ENCODE data around the gene HCAR3. TPM values are rescaled to one million over a fixed set of nuclear protein-coding genes. Genes with fewer than 3 reads are reported as not detected.
"Not testable (repeated sequence)": the region's sequence is repeated elsewhere in the genome, so short reads cannot be mapped to it uniquely, and the experiment has no call there.

The HCAR3 gene
- total and polyA plus RNA-seq, 2 donors (not counting 1 experiment from before 2014, with no cell fraction given), result 0.12 to 1.2 TPM

GRCh38 chr12:122711266-122711665, 5.3 kb downstream of the HCAR3 start:
- H3K4me1 Mint-ChIP-seq; H3K27ac Mint-ChIP-seq; H3K4me2 ChIP-seq (replicated peaks; ENCODE audit: low read depth, low read length, poor library complexity, severe bottlenecking); CTCF ChIA-PET; H3K4me3 ChIP-seq (ENCODE audit: control extremely low read depth in 1 of 5, extremely low read depth in 1 of 5, insufficient read depth in 1 of 5, low read depth in 2 of 5, low read length in 4 of 5); H3K9ac ChIP-seq (ENCODE audit: low read length); H4K20me1 ChIP-seq (ENCODE audit: control insufficient read depth, insufficient read depth, low read length, poor library complexity, severe bottlenecking); H3K9me3 Mint-ChIP-seq (ENCODE audit: insufficient read depth); intact Hi-C loops (cut with micrococcal nuclease); H3K4me3 Mint-ChIP-seq; POLR2A ChIA-PET; H3K27me3 ChIP-seq (replicated peaks in 1 of 4; ENCODE audit: control extremely low read depth in 1 of 4, control insufficient read depth in 3 of 4, insufficient read depth in 4 of 4, low read length in 3 of 4); H3K27me3 Mint-ChIP-seq; H3K9me3 ChIP-seq (ENCODE audit: control extremely low read depth in 1 of 3, control insufficient read depth in 2 of 3, insufficient read depth in 1 of 3, low read length in 2 of 3); H3K79me2 ChIP-seq (ENCODE audit: control insufficient read depth, insufficient read depth, low read length); H3K4me1 ChIP-seq (ENCODE audit: control insufficient read depth in 2 of 2, insufficient read depth in 2 of 2, low read length in 2 of 2); H2AFZ ChIP-seq (ENCODE audit: insufficient read depth, low read depth, low read length, poor library complexity, severe bottlenecking); ATAC-seq (ENCODE audit: low read depth); H3K27ac ChIP-seq (ENCODE audit: low read length in 2 of 2); H3K36me3 ChIP-seq (replicated peaks in 1 of 2; ENCODE audit: control extremely low read depth in 1 of 2, control insufficient read depth in 1 of 2, extremely low read depth in 1 of 2, insufficient read depth in 2 of 2, low read length in 1 of 2); DNase-seq: not testable (repeated sequence)
- WGBS (ENCODE audit: insufficient coverage), result 64% methylated on average over 1 of the region's 1 CpG

- 82% methylated on average over 2 of the region's 2 CpGs for WGBS (ENCODE audit: insufficient coverage)
- H3K4me3 ChIP-seq (ENCODE audit: control extremely low read depth in 1 of 5, extremely low read depth in 1 of 5, insufficient read depth in 1 of 5, low read depth in 2 of 5, low read length in 4 of 5); H3K9me3 Mint-ChIP-seq (ENCODE audit: insufficient read depth); H3K27me3 ChIP-seq (replicated peaks in 1 of 4; ENCODE audit: control extremely low read depth in 1 of 4, control insufficient read depth in 3 of 4, insufficient read depth in 4 of 4, low read length in 3 of 4); ATAC-seq (ENCODE audit: low read depth); H3K9ac ChIP-seq (ENCODE audit: low read length); H3K27me3 Mint-ChIP-seq; H3K27ac ChIP-seq (ENCODE audit: low read length in 2 of 2); H3K4me1 Mint-ChIP-seq; H3K36me3 ChIP-seq (replicated peaks in 1 of 2; ENCODE audit: control extremely low read depth in 1 of 2, control insufficient read depth in 1 of 2, extremely low read depth in 1 of 2, insufficient read depth in 2 of 2, low read length in 1 of 2); DNase-seq; H3K9me3 ChIP-seq (ENCODE audit: control extremely low read depth in 1 of 3, control insufficient read depth in 2 of 3, insufficient read depth in 1 of 3, low read length in 2 of 3); POLR2A ChIA-PET; H3K79me2 ChIP-seq (ENCODE audit: control insufficient read depth, insufficient read depth, low read length); H3K27ac Mint-ChIP-seq; H4K20me1 ChIP-seq (ENCODE audit: control insufficient read depth, insufficient read depth, low read length, poor library complexity, severe bottlenecking); H3K4me2 ChIP-seq (replicated peaks; ENCODE audit: low read depth, low read length, poor library complexity, severe bottlenecking); H2AFZ ChIP-seq (ENCODE audit: insufficient read depth, low read depth, low read length, poor library complexity, severe bottlenecking); intact Hi-C loops (cut with micrococcal nuclease); H3K4me3 Mint-ChIP-seq; H3K4me1 ChIP-seq (ENCODE audit: control insufficient read depth in 2 of 2, insufficient read depth in 2 of 2, low read length in 2 of 2): not testable (repeated sequence)
- CTCF ChIA-PET, result interaction anchor here (0.9 kb wide), 1 partner anchor 374 kb away, joined by 5 read pairs; no protein-coding TSS in a partner anchor
Measured at GRCh38 chr12:122710341-122710740, 6.3 kb downstream of the HCAR3 start.

GRCh38 chr12:122709287-122709686, 7.3 kb downstream of the HCAR3 start:
- H3K4me3 ChIP-seq (ENCODE audit: control extremely low read depth in 1 of 5, extremely low read depth in 1 of 5, insufficient read depth in 1 of 5, low read depth in 2 of 5, low read length in 4 of 5); H3K36me3 ChIP-seq (replicated peaks in 1 of 2; ENCODE audit: control extremely low read depth in 1 of 2, control insufficient read depth in 1 of 2, extremely low read depth in 1 of 2, insufficient read depth in 2 of 2, low read length in 1 of 2); ATAC-seq (ENCODE audit: low read depth); CTCF ChIA-PET; intact Hi-C loops (cut with micrococcal nuclease); H3K9ac ChIP-seq (ENCODE audit: low read length); H3K4me2 ChIP-seq (replicated peaks; ENCODE audit: low read depth, low read length, poor library complexity, severe bottlenecking); DNase-seq; H3K9me3 Mint-ChIP-seq (ENCODE audit: insufficient read depth); H3K27ac ChIP-seq (ENCODE audit: low read length in 2 of 2); POLR2A ChIA-PET; H3K27me3 Mint-ChIP-seq; H3K79me2 ChIP-seq (ENCODE audit: control insufficient read depth, insufficient read depth, low read length); H3K9me3 ChIP-seq (ENCODE audit: control extremely low read depth in 1 of 3, control insufficient read depth in 2 of 3, insufficient read depth in 1 of 3, low read length in 2 of 3); H3K4me1 Mint-ChIP-seq; H3K27ac Mint-ChIP-seq; H4K20me1 ChIP-seq (ENCODE audit: control insufficient read depth, insufficient read depth, low read length, poor library complexity, severe bottlenecking); H2AFZ ChIP-seq (ENCODE audit: insufficient read depth, low read depth, low read length, poor library complexity, severe bottlenecking); H3K4me3 Mint-ChIP-seq; H3K4me1 ChIP-seq (ENCODE audit: control insufficient read depth in 2 of 2, insufficient read depth in 2 of 2, low read length in 2 of 2); H3K27me3 ChIP-seq (replicated peaks in 1 of 4; ENCODE audit: control extremely low read depth in 1 of 4, control insufficient read depth in 3 of 4, insufficient read depth in 4 of 4, low read length in 3 of 4): not testable (repeated sequence)
- WGBS (ENCODE audit: insufficient coverage), result no CpG with 5 or more reads among the region's 3 CpGs

- H3K27ac ChIP-seq (ENCODE audit: low read length in 2 of 2); H2AFZ ChIP-seq (ENCODE audit: insufficient read depth, low read depth, low read length, poor library complexity, severe bottlenecking); H3K4me3 ChIP-seq (ENCODE audit: control extremely low read depth in 1 of 5, extremely low read depth in 1 of 5, insufficient read depth in 1 of 5, low read depth in 2 of 5, low read length in 4 of 5); H4K20me1 ChIP-seq (ENCODE audit: control insufficient read depth, insufficient read depth, low read length, poor library complexity, severe bottlenecking); H3K9ac ChIP-seq (ENCODE audit: low read length); H3K9me3 Mint-ChIP-seq (ENCODE audit: insufficient read depth); intact Hi-C loops (cut with micrococcal nuclease); H3K9me3 ChIP-seq (ENCODE audit: control extremely low read depth in 1 of 3, control insufficient read depth in 2 of 3, insufficient read depth in 1 of 3, low read length in 2 of 3); H3K27me3 ChIP-seq (replicated peaks in 1 of 4; ENCODE audit: control extremely low read depth in 1 of 4, control insufficient read depth in 3 of 4, insufficient read depth in 4 of 4, low read length in 3 of 4); H3K36me3 ChIP-seq (replicated peaks in 1 of 2; ENCODE audit: control extremely low read depth in 1 of 2, control insufficient read depth in 1 of 2, extremely low read depth in 1 of 2, insufficient read depth in 2 of 2, low read length in 1 of 2); H3K4me1 ChIP-seq (ENCODE audit: control insufficient read depth in 2 of 2, insufficient read depth in 2 of 2, low read length in 2 of 2); H3K4me1 Mint-ChIP-seq; H3K4me2 ChIP-seq (replicated peaks; ENCODE audit: low read depth, low read length, poor library complexity, severe bottlenecking); DNase-seq; H3K4me3 Mint-ChIP-seq; ATAC-seq (ENCODE audit: low read depth); POLR2A ChIA-PET; H3K27me3 Mint-ChIP-seq; H3K27ac Mint-ChIP-seq; CTCF ChIA-PET; H3K79me2 ChIP-seq (ENCODE audit: control insufficient read depth, insufficient read depth, low read length): not testable (repeated sequence)
- no CpG with 5 or more reads among the region's 3 CpGs for WGBS (ENCODE audit: insufficient coverage)
Measured at GRCh38 chr12:122703841-122704240, 12.8 kb downstream of the HCAR3 start.

All from B cell (primary cell).